Brain microvascular endothelial cell (primary cell): Measurements from ENCODE around the gene TENT5C.

ENCODE experiments used
- DNase-seq: peaks from one replicate; pipeline ENCODE4 v3.0.0-alpha.2; 2020
- H3K27ac ChIP-seq: fragments of 250-450 bp; sonication (Bioruptor Pico); 2 replicates; pipeline ENCODE4 v1.5.1; 2020; ENCODE audit warnings: mild to moderate bottlenecking, moderate library complexity
- H3K27me3 ChIP-seq: fragments of 250-450 bp; sonication (Bioruptor Pico); replicated peaks from 2 replicates; pipeline ENCODE4 v1.5.1; 2020; ENCODE audit warnings: mild to moderate bottlenecking
- H3K36me3 ChIP-seq: fragments of 250-450 bp; sonication (Bioruptor Pico); replicated peaks from 2 replicates; pipeline ENCODE4 v1.5.1; 2020; ENCODE audit warnings: mild to moderate bottlenecking
- H3K4me3 ChIP-seq: 2 replicates; pipeline ENCODE4 v1.5.1; 2011; ENCODE audit warnings: low read depth, mild to moderate bottlenecking, control low read depth, low read length, moderate library complexity
- in situ Hi-C: cut with HindIII; loops from 2 replicates; pipeline ENCODE4 v1.10.0; 2017; ENCODE audit warnings: low sequenced_read_pairs, low pct_ligation_motif_present
- TF ChIP-seq, protein P1 (sequence below): IDR thresholded peaks from 2 replicates; pipeline ENCODE4 v1.5.1; 2011; ENCODE audit warnings: low read depth, mild to moderate bottlenecking, moderate library complexity, low read length, control low read depth, inconsistent platforms; ENCODE audit errors: missing control alignments

The TENT5C gene

DNA sequence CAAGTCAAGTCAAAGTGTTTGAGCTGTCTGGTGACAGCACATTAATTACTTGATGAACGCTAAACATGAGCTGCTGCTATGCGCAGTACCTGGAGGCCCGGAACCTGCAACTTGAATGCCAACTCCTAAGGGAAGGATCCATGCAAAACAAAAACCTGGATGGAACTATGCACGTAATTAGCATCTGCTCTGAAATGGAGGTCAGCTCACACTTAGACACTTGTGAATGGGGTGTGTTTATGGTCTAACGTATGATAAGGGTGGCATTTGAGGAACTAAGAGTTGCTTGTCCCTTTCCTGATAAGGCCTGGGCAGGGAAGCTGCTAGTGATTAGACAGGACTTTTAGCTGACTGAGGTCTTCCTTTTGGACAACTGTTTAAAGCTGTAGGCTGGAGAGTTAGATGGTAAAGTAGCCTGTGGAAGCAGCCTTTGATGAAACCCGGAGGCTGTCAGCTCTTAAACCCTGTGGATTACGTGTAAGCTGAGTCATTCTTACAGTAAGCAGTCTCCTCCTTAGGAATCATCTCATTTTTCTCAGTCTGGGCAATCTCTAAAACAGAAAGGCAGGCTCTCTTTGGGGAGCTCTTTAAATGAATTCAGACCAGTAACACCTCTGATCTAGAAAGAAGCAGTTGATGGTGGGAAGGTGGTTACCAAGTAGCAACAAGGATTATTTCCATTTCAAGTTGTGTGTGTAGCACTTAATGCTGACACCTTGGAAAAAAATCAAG, 6.8 kb downstream of the TENT5C start:
- H3K27me3 ChIP-seq: no peaks in the 10 kb centered on the region
- TF ChIP-seq, protein P1, sequence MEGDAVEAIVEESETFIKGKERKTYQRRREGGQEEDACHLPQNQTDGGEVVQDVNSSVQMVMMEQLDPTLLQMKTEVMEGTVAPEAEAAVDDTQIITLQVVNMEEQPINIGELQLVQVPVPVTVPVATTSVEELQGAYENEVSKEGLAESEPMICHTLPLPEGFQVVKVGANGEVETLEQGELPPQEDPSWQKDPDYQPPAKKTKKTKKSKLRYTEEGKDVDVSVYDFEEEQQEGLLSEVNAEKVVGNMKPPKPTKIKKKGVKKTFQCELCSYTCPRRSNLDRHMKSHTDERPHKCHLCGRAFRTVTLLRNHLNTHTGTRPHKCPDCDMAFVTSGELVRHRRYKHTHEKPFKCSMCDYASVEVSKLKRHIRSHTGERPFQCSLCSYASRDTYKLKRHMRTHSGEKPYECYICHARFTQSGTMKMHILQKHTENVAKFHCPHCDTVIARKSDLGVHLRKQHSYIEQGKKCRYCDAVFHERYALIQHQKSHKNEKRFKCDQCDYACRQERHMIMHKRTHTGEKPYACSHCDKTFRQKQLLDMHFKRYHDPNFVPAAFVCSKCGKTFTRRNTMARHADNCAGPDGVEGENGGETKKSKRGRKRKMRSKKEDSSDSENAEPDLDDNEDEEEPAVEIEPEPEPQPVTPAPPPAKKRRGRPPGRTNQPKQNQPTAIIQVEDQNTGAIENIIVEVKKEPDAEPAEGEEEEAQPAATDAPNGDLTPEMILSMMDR: no peak
- in situ Hi-C loops: no loop called here
- H3K27ac ChIP-seq: no peak overlapping the region
- DNase-seq: peak; percentile 52
- no peaks in the 10 kb centered on the region for H3K36me3 ChIP-seq
- H3K4me3 ChIP-seq: no peak overlapping the region

DNA sequence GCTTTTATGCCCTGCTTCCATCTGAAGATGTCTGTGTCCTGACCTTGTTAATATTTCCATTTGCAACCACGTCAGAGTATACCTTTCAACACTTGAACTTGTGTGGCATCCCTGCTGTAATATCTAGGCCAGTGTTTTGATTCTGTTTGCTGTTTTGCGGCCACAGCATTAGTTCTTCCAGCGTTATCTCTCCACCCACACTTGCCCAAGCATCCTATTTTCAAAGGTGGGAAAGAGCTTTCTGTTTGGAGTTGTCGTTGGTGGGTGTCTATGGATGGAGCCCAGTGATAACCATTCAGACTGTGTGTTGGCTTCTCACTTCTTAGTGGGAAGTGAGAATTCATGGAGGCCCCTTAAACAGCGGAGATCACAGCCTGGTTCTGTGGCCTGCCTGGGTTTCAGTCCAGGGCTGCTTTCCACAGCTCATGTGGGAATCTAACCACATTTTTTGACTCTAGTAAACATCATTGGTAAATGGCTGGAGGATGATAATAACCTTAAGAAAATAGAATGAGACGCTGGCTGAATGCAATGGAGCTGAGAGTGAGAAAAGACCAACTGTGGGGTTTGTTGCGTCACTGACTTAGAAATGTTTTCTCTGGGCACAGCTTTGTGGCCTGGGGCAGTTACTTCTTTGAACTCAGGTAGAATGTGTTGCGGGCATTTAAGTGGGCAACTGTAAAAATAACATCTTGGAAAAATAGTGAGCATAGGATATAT, 7.6 kb downstream of the TENT5C start:
- no peak for DNase-seq
- TF ChIP-seq, protein P1: no peak
- Histone ChIP-seq H3K4me3 (no peak overlapping the region), H3K27me3 (no peaks in the 10 kb centered on the region), H3K36me3 (no peaks in the 10 kb centered on the region), H3K27ac (no peak overlapping the region)
- in situ Hi-C loops: no loop called here

DNA sequence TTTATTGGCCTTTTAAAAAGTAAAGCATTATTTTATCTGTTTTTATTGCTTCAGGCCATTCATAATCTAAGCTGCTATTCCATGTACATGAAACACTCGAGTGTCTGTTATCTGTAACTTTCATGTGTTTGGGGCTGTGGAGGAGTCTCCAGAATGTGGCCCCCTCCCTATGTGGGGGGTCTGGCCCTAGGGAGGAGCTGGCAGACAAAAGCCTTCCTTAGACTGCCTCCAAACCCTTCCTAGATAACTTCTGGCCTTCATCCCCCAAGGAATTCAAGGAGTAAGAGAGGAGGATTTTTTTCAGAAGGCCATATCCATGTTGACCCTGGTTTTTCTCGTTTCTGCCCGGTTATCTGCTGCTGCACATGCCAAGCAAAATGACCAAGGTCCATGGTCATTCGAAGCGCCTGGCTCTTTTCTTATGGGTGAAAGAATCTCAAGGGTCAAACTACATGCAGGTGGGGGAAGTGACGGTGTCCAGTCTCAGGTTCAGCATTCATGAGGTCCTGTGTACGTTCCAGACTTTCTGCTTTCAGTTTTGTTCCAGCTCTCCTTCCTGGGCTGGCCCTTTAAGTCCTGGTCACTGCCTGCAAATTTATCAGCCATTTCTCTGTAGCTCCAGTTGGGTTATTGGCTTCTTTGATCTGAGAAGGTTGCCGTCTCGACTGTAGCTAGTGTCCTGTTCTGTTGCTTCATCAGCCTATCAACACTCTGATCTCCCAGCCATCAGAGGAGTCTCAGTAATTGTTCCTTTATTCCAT, 8.3 kb downstream of the TENT5C start:
- TF ChIP-seq, protein P1: no peak
- Histone ChIP-seq H3K36me3 (no peaks in the 10 kb centered on the region), H3K4me3 (no peak overlapping the region), H3K27ac (no peak overlapping the region), H3K27me3 (no peaks in the 10 kb centered on the region)
- in situ Hi-C loops: no loop called here
- no peak for DNase-seq

DNA sequence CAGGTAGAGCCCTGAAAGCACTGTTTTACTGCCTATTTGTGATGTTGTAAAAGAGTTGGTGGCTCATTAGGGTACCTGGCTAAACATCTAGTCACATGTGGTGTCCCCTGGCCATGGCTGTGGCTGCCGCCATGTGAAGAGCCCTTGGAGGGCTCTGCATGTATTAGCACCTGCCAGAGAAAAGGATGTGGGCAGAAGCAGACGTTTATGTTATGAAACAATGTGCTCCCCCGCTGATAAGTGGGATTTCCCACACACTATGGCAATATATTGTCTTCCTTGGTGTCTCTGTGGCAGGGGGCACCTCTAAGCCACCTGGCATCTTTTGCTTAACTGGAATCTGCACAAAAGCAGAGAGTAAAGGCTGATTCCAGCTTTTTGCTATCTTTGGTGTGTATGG, 9.6 kb downstream of the TENT5C start:
- no peaks in the 10 kb centered on the region for H3K36me3 ChIP-seq
- H3K27ac ChIP-seq: no peak overlapping the region
- H3K27me3 ChIP-seq: peaks cover 2% of the 10 kb centered on the region
- no peak for DNase-seq
- in situ Hi-C loops: no loop called here
- no peak overlapping the region for H3K4me3 ChIP-seq
- TF ChIP-seq, protein P1: no peak

DNA sequence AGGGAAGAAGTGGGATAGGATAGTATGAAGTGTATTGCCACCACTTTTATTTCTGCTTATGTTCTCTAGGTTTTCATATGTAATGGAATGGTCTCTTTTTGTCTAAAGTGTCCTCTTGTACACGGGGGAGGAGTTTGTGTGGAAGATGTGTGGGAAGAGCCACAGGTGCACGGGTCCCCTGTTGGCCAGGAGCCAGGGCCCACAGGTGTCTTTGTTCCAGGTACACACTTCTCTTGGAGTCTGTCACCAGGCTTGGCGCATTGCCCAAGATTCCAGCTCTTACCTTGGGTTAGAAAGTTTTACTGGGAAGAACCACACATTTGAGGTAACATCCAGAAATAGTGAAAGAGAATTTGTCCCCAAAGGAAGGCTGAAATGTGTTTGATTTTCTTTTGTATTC, 10.5 kb downstream of the TENT5C start:
- no peak for DNase-seq
- no peak overlapping the region for H3K4me3 ChIP-seq
- H3K36me3 ChIP-seq: no peaks in the 10 kb centered on the region
- H3K27ac ChIP-seq: no peak overlapping the region
- in situ Hi-C loops: no loop called here
- peaks cover 2% of the 10 kb centered on the region for H3K27me3 ChIP-seq
- TF ChIP-seq, protein P1: no peak
